ENCODE measurements around the gene PARD6B.

Gene PARD6B, protein sequence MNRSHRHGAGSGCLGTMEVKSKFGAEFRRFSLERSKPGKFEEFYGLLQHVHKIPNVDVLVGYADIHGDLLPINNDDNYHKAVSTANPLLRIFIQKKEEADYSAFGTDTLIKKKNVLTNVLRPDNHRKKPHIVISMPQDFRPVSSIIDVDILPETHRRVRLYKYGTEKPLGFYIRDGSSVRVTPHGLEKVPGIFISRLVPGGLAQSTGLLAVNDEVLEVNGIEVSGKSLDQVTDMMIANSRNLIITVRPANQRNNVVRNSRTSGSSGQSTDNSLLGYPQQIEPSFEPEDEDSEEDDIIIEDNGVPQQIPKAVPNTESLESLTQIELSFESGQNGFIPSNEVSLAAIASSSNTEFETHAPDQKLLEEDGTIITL

DNA sequence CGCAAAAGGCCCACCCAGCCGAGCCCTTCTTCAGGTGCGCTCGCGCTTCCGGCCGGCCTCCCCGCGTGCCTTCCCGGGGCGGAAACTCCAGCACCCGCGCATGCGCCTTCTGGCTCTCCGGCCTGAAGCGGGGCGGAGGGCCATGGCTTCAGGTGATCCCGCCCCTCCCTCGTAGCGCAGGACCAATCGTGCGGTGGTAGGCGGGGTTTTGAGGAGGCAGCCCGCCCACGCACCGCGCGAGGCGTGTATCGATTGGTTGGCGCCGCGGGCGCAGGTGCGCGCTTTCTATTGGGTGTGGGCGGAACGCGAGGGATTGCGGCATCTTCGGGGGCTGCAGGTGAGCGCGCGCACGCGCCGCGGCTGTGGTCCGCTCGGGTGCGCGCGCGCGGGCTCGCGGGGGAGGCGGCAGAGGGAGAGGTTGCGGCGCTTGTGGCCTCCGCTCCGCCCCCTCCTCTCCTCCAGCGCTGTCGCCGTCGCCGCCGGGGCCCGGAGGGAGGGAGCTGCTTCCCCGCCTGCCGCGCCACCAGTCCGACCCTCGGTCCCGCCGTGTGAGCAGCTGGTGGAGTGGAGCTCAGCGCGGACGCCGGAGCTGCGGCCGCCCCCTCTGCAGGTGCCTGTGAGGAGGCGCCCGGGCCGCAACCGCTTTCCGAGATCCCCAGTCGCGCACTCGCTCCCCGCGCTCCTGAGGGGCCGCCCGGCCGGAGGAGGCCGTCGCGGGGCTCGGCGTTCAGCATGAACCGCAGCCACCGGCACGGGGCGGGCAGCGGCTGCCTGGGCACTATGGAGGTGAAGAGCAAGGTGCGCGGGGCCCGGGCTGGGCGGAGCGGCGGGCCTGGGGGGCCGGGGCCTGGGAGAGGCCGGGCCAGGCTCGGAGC lies at the start of gene PARD6B:
Gene PARD6B, plus strand, starts transcription at position 526 of the 875 bp plus-strand sequence. Its CDS starts 207 bp downstream, at position 733.
- TF ChIP-seq, protein P1, sequence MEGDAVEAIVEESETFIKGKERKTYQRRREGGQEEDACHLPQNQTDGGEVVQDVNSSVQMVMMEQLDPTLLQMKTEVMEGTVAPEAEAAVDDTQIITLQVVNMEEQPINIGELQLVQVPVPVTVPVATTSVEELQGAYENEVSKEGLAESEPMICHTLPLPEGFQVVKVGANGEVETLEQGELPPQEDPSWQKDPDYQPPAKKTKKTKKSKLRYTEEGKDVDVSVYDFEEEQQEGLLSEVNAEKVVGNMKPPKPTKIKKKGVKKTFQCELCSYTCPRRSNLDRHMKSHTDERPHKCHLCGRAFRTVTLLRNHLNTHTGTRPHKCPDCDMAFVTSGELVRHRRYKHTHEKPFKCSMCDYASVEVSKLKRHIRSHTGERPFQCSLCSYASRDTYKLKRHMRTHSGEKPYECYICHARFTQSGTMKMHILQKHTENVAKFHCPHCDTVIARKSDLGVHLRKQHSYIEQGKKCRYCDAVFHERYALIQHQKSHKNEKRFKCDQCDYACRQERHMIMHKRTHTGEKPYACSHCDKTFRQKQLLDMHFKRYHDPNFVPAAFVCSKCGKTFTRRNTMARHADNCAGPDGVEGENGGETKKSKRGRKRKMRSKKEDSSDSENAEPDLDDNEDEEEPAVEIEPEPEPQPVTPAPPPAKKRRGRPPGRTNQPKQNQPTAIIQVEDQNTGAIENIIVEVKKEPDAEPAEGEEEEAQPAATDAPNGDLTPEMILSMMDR (IDR thresholded peaks at IDR 0.05; ENCODE audit: extremely low read depth, insufficient read depth, missing control alignments): no peak
- in situ Hi-C loops (cut with MboI; ENCODE audit: low pct_unique_long_range_greater_than_20kb, low sequenced_read_pairs, unreplicated experiment): no loop called here
- peak; percentile 100 for DNase-seq (ENCODE audit: low spot score)

DNA sequence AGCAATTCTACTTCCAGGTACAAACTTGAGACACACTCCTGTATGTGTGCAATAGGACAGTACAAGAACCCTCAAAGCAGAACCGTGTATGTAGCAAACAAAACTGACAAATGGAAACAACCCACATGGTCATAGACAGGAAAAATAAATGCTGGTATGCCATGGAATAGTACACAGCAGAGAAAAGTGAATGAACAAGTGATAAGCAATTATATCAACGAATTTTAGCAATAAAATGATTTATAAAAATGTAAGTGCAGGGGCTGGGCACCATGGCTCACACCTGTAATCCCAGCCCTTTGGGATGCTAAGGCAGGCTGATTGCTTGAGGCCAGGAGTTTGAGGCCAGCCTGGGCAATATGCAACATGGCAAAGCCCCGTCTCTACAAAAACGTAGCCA lies 49.3 kb upstream of the PARD6B start:
- in situ Hi-C loops (cut with MboI; ENCODE audit: low pct_unique_long_range_greater_than_20kb, low sequenced_read_pairs, unreplicated experiment): no loop called here
- TF ChIP-seq, protein P1 (IDR thresholded peaks at IDR 0.05; ENCODE audit: extremely low read depth, insufficient read depth, missing control alignments): no peak
- DNase-seq (ENCODE audit: low spot score): no peak

DNA sequence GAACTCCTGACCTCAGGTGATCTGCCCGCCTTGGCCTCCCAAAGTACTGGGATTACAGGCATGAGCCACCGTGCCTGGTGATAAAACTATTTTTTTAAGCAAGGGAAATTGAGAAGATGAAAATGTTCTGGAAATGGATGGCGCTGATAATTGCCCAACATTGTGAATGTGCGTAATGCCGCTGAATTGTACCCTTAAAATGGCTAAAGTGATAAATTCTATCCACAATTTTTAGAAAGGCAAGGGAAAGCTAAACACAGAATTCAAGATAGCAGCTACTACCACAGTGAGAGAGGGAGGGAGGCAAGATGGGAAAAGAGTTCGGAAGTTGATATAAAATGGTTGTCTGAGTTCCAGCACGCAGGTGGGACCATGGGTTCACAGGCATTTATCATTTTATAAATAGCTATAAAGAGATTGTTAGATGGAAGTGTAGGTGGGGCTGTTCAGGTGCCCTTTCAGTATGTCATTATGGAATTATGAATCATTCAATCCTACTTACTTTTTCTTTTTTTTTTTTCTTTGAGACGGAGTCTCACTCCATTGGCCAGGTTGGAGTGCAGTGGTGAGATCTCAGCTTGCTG lies 48.3 kb upstream of the PARD6B start:
- in situ Hi-C loops (cut with MboI; ENCODE audit: low pct_unique_long_range_greater_than_20kb, low sequenced_read_pairs, unreplicated experiment): no loop called here
- TF ChIP-seq, protein P1 (IDR thresholded peaks at IDR 0.05; ENCODE audit: extremely low read depth, insufficient read depth, missing control alignments): no peak
- no peak for DNase-seq (ENCODE audit: low spot score)

DNA sequence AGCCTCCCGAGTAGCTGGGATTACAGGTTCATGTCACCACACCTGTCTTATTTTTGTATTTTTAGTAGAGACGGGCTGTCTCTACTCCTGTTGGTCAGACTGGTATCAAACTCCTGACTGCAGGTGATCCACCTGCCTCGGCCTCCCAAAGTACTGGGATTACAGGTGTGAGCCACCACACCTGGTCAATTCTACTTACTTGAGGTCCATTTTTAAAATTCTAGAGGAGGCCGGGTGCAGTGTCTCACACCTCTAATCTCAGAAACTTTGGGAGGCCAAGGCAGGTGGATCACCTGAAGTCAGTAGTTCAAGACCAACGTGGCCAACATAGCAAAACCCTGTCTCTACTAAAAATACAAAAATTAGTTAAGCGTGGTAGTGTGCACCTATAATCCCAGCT lies 47.8 kb upstream of the PARD6B start:
- in situ Hi-C loops (cut with MboI; ENCODE audit: low pct_unique_long_range_greater_than_20kb, low sequenced_read_pairs, unreplicated experiment): no loop called here
- TF ChIP-seq, protein P1 (IDR thresholded peaks at IDR 0.05; ENCODE audit: extremely low read depth, insufficient read depth, missing control alignments): no peak
- no peak for DNase-seq (ENCODE audit: low spot score)

DNA sequence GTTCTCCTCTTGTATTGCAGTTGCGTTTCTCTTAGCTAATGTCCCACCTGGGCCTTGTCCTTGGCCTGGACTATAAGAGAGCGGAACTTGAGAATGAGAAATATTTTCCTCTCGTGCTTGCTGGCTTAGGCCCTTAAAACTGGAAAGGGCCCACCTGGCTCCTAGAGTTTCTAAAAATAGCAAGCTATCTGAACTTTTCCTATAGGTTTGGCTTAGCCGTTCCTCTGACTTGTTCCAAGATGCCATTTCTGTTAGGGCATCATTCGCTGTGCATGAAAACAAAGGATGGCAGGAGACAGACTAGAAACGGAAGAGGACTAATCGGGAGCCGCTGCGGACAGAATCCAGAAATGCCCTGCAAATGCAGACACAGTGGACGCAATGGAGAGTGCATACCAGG lies 44.6 kb upstream of the PARD6B start:
- TF ChIP-seq, protein P1 (IDR thresholded peaks at IDR 0.05; ENCODE audit: extremely low read depth, insufficient read depth, missing control alignments): no peak
- in situ Hi-C loops (cut with MboI; ENCODE audit: low pct_unique_long_range_greater_than_20kb, low sequenced_read_pairs, unreplicated experiment): no loop called here

DNA sequence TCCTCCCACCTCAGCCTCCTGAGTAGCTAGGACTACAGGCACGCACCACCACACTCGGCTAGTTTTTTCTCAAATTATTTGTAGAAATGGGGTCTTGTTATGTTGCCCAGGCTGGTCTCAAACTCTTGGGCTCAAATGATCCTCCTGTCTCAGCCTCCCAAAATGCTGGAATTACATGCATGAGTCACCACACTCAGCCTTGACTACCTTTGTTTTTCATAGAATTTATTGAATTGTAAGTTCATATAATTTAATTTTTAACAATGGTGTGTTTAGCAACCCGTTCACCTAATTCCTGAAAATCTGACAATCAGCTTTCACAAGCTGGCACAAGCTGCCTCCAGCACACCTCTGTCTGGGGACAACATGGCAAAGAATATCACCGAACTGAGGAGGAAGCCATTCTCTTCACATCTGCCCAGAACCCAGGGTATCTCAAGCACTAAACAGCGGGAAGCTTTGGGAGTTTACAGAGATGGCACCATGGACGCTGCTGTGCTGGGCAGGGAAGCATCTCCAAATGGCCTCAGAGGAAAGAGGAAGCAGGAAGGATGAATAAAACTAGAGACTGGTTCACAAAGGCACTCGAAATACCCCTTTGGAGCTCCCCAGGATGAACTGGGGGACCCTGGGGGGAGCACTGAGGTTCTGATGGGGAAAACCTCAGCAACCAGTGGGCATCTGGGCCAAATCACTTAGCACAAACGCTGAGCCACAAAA lies 43.0 kb upstream of the PARD6B start:
- in situ Hi-C loops (cut with MboI; ENCODE audit: low pct_unique_long_range_greater_than_20kb, low sequenced_read_pairs, unreplicated experiment): no loop called here
- DNase-seq (ENCODE audit: low spot score): no peak
- TF ChIP-seq, protein P1 (IDR thresholded peaks at IDR 0.05; ENCODE audit: extremely low read depth, insufficient read depth, missing control alignments): no peak

More for the DNA sequence above, 44.6 kb upstream of the PARD6B start:
- no peak for DNase-seq (ENCODE audit: low spot score)

Measured in GM13977 (cell line).